Astrocyte of the cerebellum (primary cell): Measurements from ENCODE around the gene TOM1L2.

ENCODE experiments used
- DNase-seq: peaks from one replicate; pipeline ENCODE4 v3.0.0-alpha.2; 2011; ENCODE audit warnings: low read depth
- H3K4me3 ChIP-seq: 2 replicates; pipeline ENCODE4 v1.5.1; 2011; ENCODE audit warnings: mild to moderate bottlenecking, low read depth, low read length, moderate library complexity
- CTCF ChIP-seq: IDR thresholded peaks from 2 replicates; pipeline ENCODE4 v1.5.1; 2012; ENCODE audit warnings: low read length, low read depth, moderate library complexity, mild to moderate bottlenecking; ENCODE audit errors: missing control alignments
- in situ Hi-C: cut with HindIII; loops from 2 replicates; pipeline ENCODE4 v1.10.0; 2017; ENCODE audit warnings: low sequenced_read_pairs

Gene TOM1L2

DNA sequence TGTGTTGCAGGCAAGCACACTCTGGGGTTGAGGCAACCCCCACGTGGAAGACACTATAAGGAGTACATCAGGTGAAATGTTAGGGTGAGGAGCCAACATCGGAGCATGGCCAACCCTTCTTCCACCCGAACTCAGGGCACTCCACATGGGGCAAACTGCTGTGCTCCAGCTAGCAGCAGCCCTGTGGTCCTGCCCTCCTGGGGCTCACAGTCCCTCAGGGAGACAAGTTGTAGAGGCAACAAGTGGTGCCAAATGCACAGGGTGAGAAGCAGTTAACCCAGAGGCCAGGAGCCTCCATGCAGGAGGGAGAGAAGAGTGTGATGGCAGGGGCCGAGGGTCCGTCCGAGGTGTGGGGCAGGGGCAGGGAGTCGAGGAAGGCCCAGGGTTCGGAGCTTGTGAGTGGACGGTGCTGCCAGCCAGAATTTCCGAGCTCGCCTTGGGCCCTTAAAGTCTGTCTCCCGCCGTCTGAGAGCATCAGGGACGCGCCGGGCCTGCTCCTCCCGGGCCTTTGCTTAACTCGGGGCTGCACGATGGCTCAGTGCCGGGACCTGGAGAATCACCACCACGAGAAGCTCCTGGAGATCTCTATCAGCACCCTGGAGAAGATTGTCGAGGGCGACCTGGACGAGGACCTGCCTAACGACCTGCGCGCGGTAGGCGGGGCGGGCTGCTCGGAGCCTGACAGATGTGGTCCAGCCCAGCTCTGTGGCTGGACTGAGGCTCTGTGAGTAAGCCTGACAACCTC, 34.5 kb upstream of the TOM1L2 start:
- TF ChIP-seq CTCF, result no peak
- no peak for DNase-seq
- H3K4me3 ChIP-seq, result no peak overlapping the region
- in situ Hi-C loops, result no loop called here

DNA sequence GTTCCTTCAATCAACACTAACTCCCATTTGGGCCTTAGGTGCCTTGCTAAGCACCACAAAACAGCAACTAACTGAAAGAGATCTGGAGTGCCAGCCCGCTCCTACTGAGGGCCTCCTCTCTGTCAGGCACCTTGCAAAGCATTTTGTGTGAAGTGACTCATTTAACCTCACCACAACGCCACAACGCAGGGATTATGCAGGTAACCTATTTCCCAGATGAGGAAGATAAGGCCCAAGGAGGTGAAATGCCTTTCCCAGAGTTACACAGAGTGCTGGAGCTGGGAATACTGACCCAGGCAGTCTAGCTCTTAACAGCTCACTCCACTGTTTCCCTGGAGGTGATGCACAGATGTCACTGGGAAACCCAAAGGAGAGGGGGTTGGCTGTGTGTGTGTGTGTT, 33.3 kb upstream of the TOM1L2 start:
- in situ Hi-C loops, result no loop called here
- H3K4me3 ChIP-seq, result no peak overlapping the region
- DNase-seq, result no peak
- no peak for TF ChIP-seq CTCF

GRCh38 chr17:18004884-18005305, 32.7 kb upstream of the TOM1L2 start:
- in situ Hi-C loops, result no loop called here
- no peak overlapping the region for H3K4me3 ChIP-seq
- DNase-seq, result no peak
- peak; percentile 39 for TF ChIP-seq CTCF

GRCh38 chr17:18004345-18004744, 32.1 kb upstream of the TOM1L2 start:
- in situ Hi-C loops, result no loop called here
- no peak overlapping the region for H3K4me3 ChIP-seq
- no peak for TF ChIP-seq CTCF
- no peak for DNase-seq

- in situ Hi-C loops, result no loop called here
- no peak overlapping the region for H3K4me3 ChIP-seq
- DNase-seq, result no peak
- no peak for TF ChIP-seq CTCF
These were observed 30.0 kb upstream of the TOM1L2 start for GRCh38 chr17:18002171-18002570.

DNA sequence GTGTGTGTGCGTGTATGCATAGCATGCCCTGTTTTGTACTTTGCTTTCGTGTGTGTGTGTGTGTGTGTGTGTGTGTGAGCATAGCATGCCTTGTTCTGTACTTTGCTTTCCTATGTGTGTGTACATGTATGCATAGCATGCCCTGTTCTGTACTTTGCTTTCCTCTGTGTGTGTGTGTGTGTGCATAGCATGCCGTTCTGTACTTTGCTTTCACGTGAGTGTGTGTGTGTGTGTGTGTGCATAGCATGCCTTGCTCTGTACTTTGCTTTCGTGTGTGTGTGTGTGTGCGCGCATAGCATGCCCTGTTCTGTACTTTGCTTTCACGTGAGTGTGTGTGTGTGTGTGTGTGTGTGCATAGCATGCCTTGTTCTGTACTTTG, 27.8 kb upstream of the TOM1L2 start:
- H3K4me3 ChIP-seq, result no peak overlapping the region
- no peak for TF ChIP-seq CTCF
- DNase-seq, result no peak
- in situ Hi-C loops, result no loop called here
